NB4 (cell line): Measurements from ENCODE around the gene ZSWIM6.
A peak's percentile ranks its signal among the peaks of the same experiment; 100 is the strongest.

Source experiments
- DNase-seq: peaks from one replicate; pipeline ENCODE4 v3.0.0; 2010; ENCODE audit warnings: low read depth
- H3K4me3 ChIP-seq: one replicate; pipeline ENCODE4 v1.5.1; 2011; ENCODE audit warnings: mild to moderate bottlenecking, low read depth, low read length, moderate library complexity
- CTCF ChIP-seq: IDR thresholded peaks from one replicate; pipeline ENCODE4 v1.5.1; 2012; ENCODE audit warnings: low read depth, low read length
- MAX ChIP-seq: IDR thresholded peaks from 2 replicates; pipeline ENCODE4 v1.6.1; 2011; ENCODE audit warnings: low read depth, low read length
- MYC ChIP-seq: IDR thresholded peaks from 2 replicates; pipeline ENCODE4 v1.6.1; 2011; ENCODE audit warnings: low read depth, low read length
- POLR2A ChIP-seq: IDR thresholded peaks from 2 replicates; pipeline ENCODE4 v1.6.1; 2011; ENCODE audit warnings: mild to moderate bottlenecking; ENCODE audit not compliant: insufficient read length; ENCODE audit errors: extremely low read depth

ZSWIM6 gene

GRCh38 chr5:61333321-61333953 is 1.4 kb downstream of the ZSWIM6 start:
- peak overlapping the region; percentile 57 for H3K4me3 ChIP-seq
- TF ChIP-seq MAX = no peak
- no peak for TF ChIP-seq POLR2A
- TF ChIP-seq MYC = no peak
- no peak for TF ChIP-seq CTCF
- DNase-seq = peak; percentile 82

GRCh38 chr5:61333954-61334867 is 2.2 kb downstream of the ZSWIM6 start:
- no peak for DNase-seq
- TF ChIP-seq CTCF (no peak), MAX (no peak), POLR2A (no peak)
- peak overlapping the region; percentile 57 for H3K4me3 ChIP-seq

GRCh38 chr5:61334868-61335615 is 3.0 kb downstream of the ZSWIM6 start:
- no peak overlapping the region for H3K4me3 ChIP-seq
- no peak for DNase-seq
- no peak for TF ChIP-seq CTCF
- TF ChIP-seq MYC = no peak
- no peak for TF ChIP-seq POLR2A
- TF ChIP-seq MAX = no peak

- no peak for DNase-seq
- H3K4me3 ChIP-seq = no peak overlapping the region
- TF ChIP-seq MAX = no peak
- TF ChIP-seq MYC = no peak
- TF ChIP-seq POLR2A = no peak
- TF ChIP-seq CTCF = no peak
These were observed 7.7 kb downstream of the ZSWIM6 start for GRCh38 chr5:61339764-61340163.

GRCh38 chr5:61340775-61341361 is 8.8 kb downstream of the ZSWIM6 start:
- no peak overlapping the region for H3K4me3 ChIP-seq
- no peak for DNase-seq
- TF ChIP-seq MAX (no peak), POLR2A (no peak), CTCF (no peak), MYC (no peak)
